ENCODE data around the gene TMEM178B. TPM values are rescaled to one million over a fixed set of nuclear protein-coding genes. Genes with fewer than 3 reads are reported as not detected.

The TMEM178B gene
- total RNA-seq, 1 experiment from 2014 or later = not detected

DNA sequence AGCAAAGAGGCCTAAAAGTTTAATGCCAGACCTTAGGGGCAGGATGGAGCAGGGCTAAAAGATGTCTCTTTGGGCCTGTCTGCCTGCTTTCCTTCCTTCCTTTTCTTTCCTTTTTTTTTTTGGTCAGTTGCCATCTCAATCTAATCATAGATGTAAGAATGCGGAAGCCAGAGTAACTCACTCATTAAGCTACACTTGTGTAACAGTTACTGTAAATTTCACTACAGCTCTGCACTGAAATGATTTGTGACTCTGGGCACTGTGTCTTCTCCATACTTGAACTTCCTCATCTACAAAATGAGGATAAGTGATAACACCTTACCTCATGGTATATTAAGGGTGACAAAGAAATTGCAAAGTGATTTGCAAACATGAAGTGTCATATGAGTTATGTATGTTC is 401.8 kb downstream of the TMEM178B start:
- TF ChIP-seq, protein P1, sequence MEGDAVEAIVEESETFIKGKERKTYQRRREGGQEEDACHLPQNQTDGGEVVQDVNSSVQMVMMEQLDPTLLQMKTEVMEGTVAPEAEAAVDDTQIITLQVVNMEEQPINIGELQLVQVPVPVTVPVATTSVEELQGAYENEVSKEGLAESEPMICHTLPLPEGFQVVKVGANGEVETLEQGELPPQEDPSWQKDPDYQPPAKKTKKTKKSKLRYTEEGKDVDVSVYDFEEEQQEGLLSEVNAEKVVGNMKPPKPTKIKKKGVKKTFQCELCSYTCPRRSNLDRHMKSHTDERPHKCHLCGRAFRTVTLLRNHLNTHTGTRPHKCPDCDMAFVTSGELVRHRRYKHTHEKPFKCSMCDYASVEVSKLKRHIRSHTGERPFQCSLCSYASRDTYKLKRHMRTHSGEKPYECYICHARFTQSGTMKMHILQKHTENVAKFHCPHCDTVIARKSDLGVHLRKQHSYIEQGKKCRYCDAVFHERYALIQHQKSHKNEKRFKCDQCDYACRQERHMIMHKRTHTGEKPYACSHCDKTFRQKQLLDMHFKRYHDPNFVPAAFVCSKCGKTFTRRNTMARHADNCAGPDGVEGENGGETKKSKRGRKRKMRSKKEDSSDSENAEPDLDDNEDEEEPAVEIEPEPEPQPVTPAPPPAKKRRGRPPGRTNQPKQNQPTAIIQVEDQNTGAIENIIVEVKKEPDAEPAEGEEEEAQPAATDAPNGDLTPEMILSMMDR (IDR thresholded peaks at IDR 0.05; ENCODE audit: unreplicated experiment) = no peak
- POLR2A ChIA-PET = no interaction called here
- no peak for DNase-seq (ENCODE audit: unreplicated experiment)
- no peaks in the 10 kb centered on the region for H3K27me3 Mint-ChIP-seq (ENCODE audit: insufficient read depth, unreplicated experiment)
- H3K4me3 Mint-ChIP-seq (ENCODE audit: unreplicated experiment) = no peak overlapping the region
- CTCF ChIA-PET = no interaction called here
- H3K4me1 Mint-ChIP-seq (ENCODE audit: insufficient read depth, unreplicated experiment) = no peaks in the 10 kb centered on the region
- intact Hi-C loops (cut with micrococcal nuclease) = no loop called here
- H3K9me3 Mint-ChIP-seq (ENCODE audit: unreplicated experiment) = peaks cover 26% of the 10 kb centered on the region
- no peak overlapping the region for H3K27ac Mint-ChIP-seq (ENCODE audit: low read depth, unreplicated experiment)
- no peaks in the 10 kb centered on the region for H3K36me3 Mint-ChIP-seq (ENCODE audit: insufficient read depth, unreplicated experiment)
- no TSS peak for BruUV-seq (replicated peaks)

DNA sequence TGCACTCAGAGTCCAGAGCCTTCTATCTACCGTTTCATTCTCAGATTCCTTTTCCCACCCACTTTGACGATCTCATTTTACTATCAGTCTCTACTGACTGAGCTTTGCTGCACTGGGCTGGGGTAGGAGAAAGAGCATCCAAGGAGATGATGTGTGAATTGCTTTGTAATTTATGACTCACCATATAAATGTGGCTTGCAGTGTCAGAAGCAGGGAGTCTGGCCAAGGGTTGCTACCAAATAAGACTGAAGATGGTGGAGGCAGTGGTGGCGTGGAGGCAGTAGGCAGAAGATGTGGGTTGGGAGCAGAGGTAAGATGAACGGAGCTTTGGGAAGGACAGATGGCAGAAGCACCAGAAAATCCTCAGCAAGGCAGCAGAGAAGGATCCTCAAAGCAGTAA is 404.0 kb downstream of the TMEM178B start:
- Mint-ChIP-seq H3K36me3 (ENCODE audit: insufficient read depth, unreplicated experiment) (no peaks in the 10 kb centered on the region), H3K4me1 (ENCODE audit: insufficient read depth, unreplicated experiment) (no peaks in the 10 kb centered on the region), H3K27me3 (ENCODE audit: insufficient read depth, unreplicated experiment) (no peaks in the 10 kb centered on the region), H3K27ac (ENCODE audit: low read depth, unreplicated experiment) (no peak overlapping the region), H3K9me3 (ENCODE audit: unreplicated experiment) (peaks cover 16% of the 10 kb centered on the region), H3K4me3 (ENCODE audit: unreplicated experiment) (no peak overlapping the region)
- no TSS peak for BruUV-seq (replicated peaks)
- TF ChIP-seq, protein P1 (IDR thresholded peaks at IDR 0.05; ENCODE audit: unreplicated experiment) = no peak
- intact Hi-C loops (cut with micrococcal nuclease) = no loop called here
- ChIA-PET CTCF (interaction anchor here (0.5 to 0.6 kb wide), 2 partner anchors 427 to 657 kb away, joined by 3 read pairs; no protein-coding TSS in a partner anchor), POLR2A (no interaction called here)
- DNase-seq (ENCODE audit: unreplicated experiment) = peak; percentile 18

DNA sequence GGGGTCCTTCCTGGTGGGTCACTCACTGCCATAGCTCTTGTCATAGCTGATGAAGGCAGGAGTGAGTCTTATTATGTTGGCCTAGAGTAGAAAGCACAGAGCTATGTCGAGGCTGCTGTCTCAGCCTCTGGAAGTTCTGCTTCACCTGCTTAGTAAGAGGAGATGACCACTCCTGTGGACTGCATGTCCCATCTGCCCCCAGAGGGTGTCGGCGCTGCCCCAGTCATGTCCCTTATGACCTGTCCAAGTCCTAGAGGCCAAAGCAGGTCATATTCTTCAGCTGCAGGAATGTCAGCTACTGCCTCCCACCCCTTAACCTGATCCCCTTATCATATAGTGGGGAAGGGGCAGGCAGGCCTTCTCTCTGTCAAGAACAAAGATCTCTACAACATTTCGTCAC is 405.0 kb downstream of the TMEM178B start:
- no peaks in the 10 kb centered on the region for H3K27me3 Mint-ChIP-seq (ENCODE audit: insufficient read depth, unreplicated experiment)
- no peak overlapping the region for H3K4me3 Mint-ChIP-seq (ENCODE audit: unreplicated experiment)
- TF ChIP-seq, protein P1 (IDR thresholded peaks at IDR 0.05; ENCODE audit: unreplicated experiment) = no peak
- no peak overlapping the region for H3K27ac Mint-ChIP-seq (ENCODE audit: low read depth, unreplicated experiment)
- CTCF ChIA-PET = no interaction called here
- no peak for DNase-seq (ENCODE audit: unreplicated experiment)
- no TSS peak for BruUV-seq (replicated peaks)
- H3K4me1 Mint-ChIP-seq (ENCODE audit: insufficient read depth, unreplicated experiment) = no peaks in the 10 kb centered on the region
- H3K36me3 Mint-ChIP-seq (ENCODE audit: insufficient read depth, unreplicated experiment) = no peaks in the 10 kb centered on the region
- intact Hi-C loops (cut with micrococcal nuclease) = no loop called here
- POLR2A ChIA-PET = no interaction called here
- peaks cover 25% of the 10 kb centered on the region for H3K9me3 Mint-ChIP-seq (ENCODE audit: unreplicated experiment)

DNA sequence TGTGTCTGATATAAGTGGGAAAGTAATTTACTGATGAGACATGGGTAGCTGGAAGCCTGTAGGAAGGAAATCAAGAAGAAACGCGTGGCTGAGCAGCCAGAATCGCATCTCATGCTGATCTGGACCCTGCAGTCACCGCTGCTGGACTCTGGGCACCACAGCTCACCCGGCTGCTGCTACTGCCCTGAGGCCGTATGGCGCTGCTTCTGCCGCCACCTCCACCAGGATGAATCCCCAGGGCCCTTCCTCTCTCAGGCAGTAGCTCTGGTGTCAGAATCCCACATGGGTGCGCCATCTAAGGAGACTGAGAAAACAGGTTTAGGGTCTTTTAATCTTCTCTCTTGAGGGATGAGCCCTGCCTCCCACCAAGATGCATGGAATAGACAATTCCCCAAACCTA is 407.1 kb downstream of the TMEM178B start:
- intact Hi-C loops (cut with micrococcal nuclease) = no loop called here
- no TSS peak for BruUV-seq (replicated peaks)
- DNase-seq (ENCODE audit: unreplicated experiment) = no peak
- CTCF ChIA-PET = no interaction called here
- H3K4me3 Mint-ChIP-seq (ENCODE audit: unreplicated experiment) = no peak overlapping the region
- H3K4me1 Mint-ChIP-seq (ENCODE audit: insufficient read depth, unreplicated experiment) = no peaks in the 10 kb centered on the region
- TF ChIP-seq, protein P1 (IDR thresholded peaks at IDR 0.05; ENCODE audit: unreplicated experiment) = no peak
- no peak overlapping the region for H3K27ac Mint-ChIP-seq (ENCODE audit: low read depth, unreplicated experiment)
- no peaks in the 10 kb centered on the region for H3K36me3 Mint-ChIP-seq (ENCODE audit: insufficient read depth, unreplicated experiment)
- POLR2A ChIA-PET = interaction anchor here (0.7 kb wide), 1 partner anchor 266 kb away, joined by 3 read pairs; no protein-coding TSS in a partner anchor
- H3K27me3 Mint-ChIP-seq (ENCODE audit: insufficient read depth, unreplicated experiment) = no peaks in the 10 kb centered on the region
- peaks cover 25% of the 10 kb centered on the region for H3K9me3 Mint-ChIP-seq (ENCODE audit: unreplicated experiment)
